Fibroblast of mammary gland (primary cell): ENCODE results near the gene ARHGAP19.
"Not testable (repeated sequence)": the region's sequence is repeated elsewhere in the genome, so short reads cannot be mapped to it uniquely, and the experiment has no call there.

ENCODE experiments used
- DNase-seq: peaks from one replicate; pipeline ENCODE4 v3.0.0-alpha.2; 2010; ENCODE audit warnings: low read depth
- H3K4me3 ChIP-seq: 2 replicates; pipeline ENCODE4 v1.5.1; 2011; ENCODE audit warnings: low read depth, mild to moderate bottlenecking, low read length, moderate library complexity; ENCODE audit not compliant: control insufficient read depth
- CTCF ChIP-seq: conservative IDR thresholded peaks from 2 replicates; pipeline ENCODE4 v1.5.1; 2011; ENCODE audit warnings: low read depth, low read length, inconsistent platforms; ENCODE audit not compliant: control insufficient read depth, insufficient read depth

ARHGAP19 gene

GRCh38 chr10:97278491-97278989 lies 13.9 kb downstream of the ARHGAP19 start:
- DNase-seq = peak; percentile 97
- peak; percentile 61 for TF ChIP-seq CTCF
- no peak overlapping the region for H3K4me3 ChIP-seq

- no peak for TF ChIP-seq CTCF
These were observed 14.9 kb downstream of the ARHGAP19 start for GRCh38 chr10:97277551-97277950.

GRCh38 chr10:97274828-97275227 lies 17.6 kb downstream of the ARHGAP19 start:
- H3K4me3 ChIP-seq = no peak overlapping the region
- DNase-seq = no peak
- no peak for TF ChIP-seq CTCF

More at GRCh38 chr10:97277551-97277950, 14.9 kb downstream of the ARHGAP19 start:
- H3K4me3 ChIP-seq = no peak overlapping the region
- no peak for DNase-seq

- TF ChIP-seq CTCF = no peak
- DNase-seq = no peak
- no peak overlapping the region for H3K4me3 ChIP-seq
These were observed 18.7 kb downstream of the ARHGAP19 start for GRCh38 chr10:97273700-97274099.

- H3K4me3 ChIP-seq = no peak overlapping the region
- TF ChIP-seq CTCF = no peak
- peak; percentile 61 for DNase-seq
These were observed 21.8 kb downstream of the ARHGAP19 start for GRCh38 chr10:97270523-97271154.

- no peak overlapping the region for H3K4me3 ChIP-seq
- no peak for TF ChIP-seq CTCF
- no peak for DNase-seq
These were observed 24.8 kb downstream of the ARHGAP19 start for GRCh38 chr10:97267671-97268070.

GRCh38 chr10:97265095-97265494 lies 27.3 kb downstream of the ARHGAP19 start:
- DNase-seq, H3K4me3 ChIP-seq: not testable (repeated sequence)
